CD4-positive, CD25-positive, alpha-beta regulatory T cell (primary cell): Measurements from ENCODE around the gene ANO6. TPM values are rescaled to one million over a fixed set of nuclear protein-coding genes. Genes with fewer than 3 reads are reported as not detected.

Experiments used
- ATAC-seq, 2 donors: fragments of 150-1000 bp; cut with Tn5 transposase; one replicate each; pipeline ENCODE4 v1.10.0; 2021; ENCODE audit warnings: low read depth in 2 of 2, moderate number of reproducible peaks in 2 of 2, moderate library complexity in 1 of 2
- DNase-seq, 3 donors: peaks; one replicate each; pipeline versions ENCODE4 v3.0.0 to v3.0.0-alpha.2; 2012 to 2022; ENCODE audit warnings: mixed read lengths in 1 of 3
- H3K27ac ChIP-seq: one replicate; pipeline ENCODE4 v1.7.0; 2013; ENCODE audit warnings: mild to moderate bottlenecking, low read length; ENCODE audit not compliant: insufficient read depth, poor library complexity, severe bottlenecking
- H3K27me3 ChIP-seq: one replicate; pipeline ENCODE4 v1.7.0; 2013; ENCODE audit warnings: low read length; ENCODE audit not compliant: control insufficient read depth, insufficient read depth
- H3K36me3 ChIP-seq: one replicate; pipeline ENCODE4 v1.7.0; 2013; ENCODE audit warnings: mild to moderate bottlenecking, low read length, moderate library complexity; ENCODE audit not compliant: control insufficient read depth, insufficient read depth
- H3K4me1 ChIP-seq: 2 replicates; pipeline ENCODE4 v1.7.0; 2013; ENCODE audit warnings: mild to moderate bottlenecking, low read length; ENCODE audit not compliant: insufficient read depth, control insufficient read depth, poor library complexity, severe bottlenecking
- H3K4me3 ChIP-seq: one replicate; pipeline ENCODE4 v1.7.0; 2013; ENCODE audit warnings: low read depth, mild to moderate bottlenecking, low read length, moderate library complexity
- H3K9me3 ChIP-seq, 2 experiments: 1 replicate in 1 of 2; 2 replicates in 1 of 2; pipeline ENCODE4 v1.7.0; 2013; ENCODE audit warnings: low read length in 2 of 2, mild to moderate bottlenecking in 1 of 2, moderate library complexity in 1 of 2; ENCODE audit not compliant: control insufficient read depth in 2 of 2
- H3K27ac Mint-ChIP-seq, 3 donors: one replicate each; pipeline ENCODE4 v1.8.0; 2020 to 2022; ENCODE audit warnings: mild to moderate bottlenecking in 3 of 3, mixed read lengths in 3 of 3, moderate library complexity in 2 of 3
- H3K27me3 Mint-ChIP-seq: one replicate; pipeline ENCODE4 v1.8.0; 2022; ENCODE audit warnings: mild to moderate bottlenecking, mixed read lengths
- H3K36me3 Mint-ChIP-seq: one replicate; pipeline ENCODE4 v1.8.0; 2020; ENCODE audit warnings: mixed read lengths
- H3K4me1 Mint-ChIP-seq, 4 donors: one replicate each; pipeline ENCODE4 v1.8.0; 2020 to 2022; ENCODE audit warnings: mixed read lengths in 4 of 4, mild to moderate bottlenecking in 1 of 4
- H3K4me3 Mint-ChIP-seq, 4 donors: one replicate each; pipeline ENCODE4 v1.8.0; 2020 to 2022; ENCODE audit warnings: mild to moderate bottlenecking in 4 of 4, mixed read lengths in 4 of 4, moderate library complexity in 3 of 4
- H3K9me3 Mint-ChIP-seq, 7 donors: one replicate each; pipeline ENCODE4 v1.8.0; 2020 to 2022; ENCODE audit warnings: mixed read lengths in 7 of 7, mild to moderate bottlenecking in 3 of 7, moderate library complexity in 2 of 7
- polyA plus RNA-seq, 4 donors: library from polyadenylated mRNA; unstranded; fragments of 300-500 nt; fragmentation: Illumina TruSeq; gene quantifications; one replicate each; pipeline ENCODE4 v1.2.3, GENCODE V29; 2021
- total RNA-seq: library from RNA; stranded (reverse); gene quantifications from one replicate; pipeline ENCODE4 v1.2.3, GENCODE V29; 2022

The ANO6 gene
- total and polyA plus RNA-seq, 5 donors from 2014 or later = 19.9 to 30.1 (median 24.7) TPM

DNA sequence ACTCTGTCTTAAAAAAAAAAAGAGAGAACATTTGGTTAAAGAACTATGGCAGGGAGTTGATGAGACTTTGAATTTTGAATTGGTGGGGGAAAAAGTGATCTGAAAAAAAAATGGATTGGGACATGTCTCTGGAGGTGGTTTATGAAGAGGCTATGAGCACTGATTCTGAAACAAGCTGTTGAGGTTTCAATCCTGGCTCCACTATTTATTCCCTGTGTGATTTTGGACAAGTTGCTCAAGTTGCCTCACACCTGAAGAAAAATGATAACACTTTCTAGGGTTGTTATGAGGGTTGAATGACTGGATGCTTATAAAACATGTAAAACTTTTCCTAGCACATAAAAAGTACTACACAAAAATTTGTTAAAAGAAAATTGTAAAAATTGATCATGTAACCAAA, 1.8 kb upstream of the ANO6 start:
- no peaks in the 10 kb centered on the region for H3K27me3 ChIP-seq
- H3K4me1 ChIP-seq = peaks cover 26% of the 10 kb centered on the region
- Mint-ChIP-seq H3K4me1 (peaks cover 15 to 77% (median 43%) of the 10 kb centered on the region in 4 donors), H3K9me3 (peaks cover 0 to 1% (median 0%) of the 10 kb centered on the region in 7 donors), H3K27ac (peak overlapping the region in 2 of 3 donors; percentile 92 to 95), H3K36me3 (no peaks in the 10 kb centered on the region), H3K4me3 (peak overlapping the region; percentile 58 to 99 (median 96)), H3K27me3 (no peaks in the 10 kb centered on the region)
- ATAC-seq (no peak), DNase-seq (no peak)
- H3K9me3 ChIP-seq = no peaks in the 10 kb centered on the region
- H3K27ac ChIP-seq = no peak overlapping the region
- peak overlapping the region; percentile 31 for H3K4me3 ChIP-seq
- no peaks in the 10 kb centered on the region for H3K36me3 ChIP-seq

DNA sequence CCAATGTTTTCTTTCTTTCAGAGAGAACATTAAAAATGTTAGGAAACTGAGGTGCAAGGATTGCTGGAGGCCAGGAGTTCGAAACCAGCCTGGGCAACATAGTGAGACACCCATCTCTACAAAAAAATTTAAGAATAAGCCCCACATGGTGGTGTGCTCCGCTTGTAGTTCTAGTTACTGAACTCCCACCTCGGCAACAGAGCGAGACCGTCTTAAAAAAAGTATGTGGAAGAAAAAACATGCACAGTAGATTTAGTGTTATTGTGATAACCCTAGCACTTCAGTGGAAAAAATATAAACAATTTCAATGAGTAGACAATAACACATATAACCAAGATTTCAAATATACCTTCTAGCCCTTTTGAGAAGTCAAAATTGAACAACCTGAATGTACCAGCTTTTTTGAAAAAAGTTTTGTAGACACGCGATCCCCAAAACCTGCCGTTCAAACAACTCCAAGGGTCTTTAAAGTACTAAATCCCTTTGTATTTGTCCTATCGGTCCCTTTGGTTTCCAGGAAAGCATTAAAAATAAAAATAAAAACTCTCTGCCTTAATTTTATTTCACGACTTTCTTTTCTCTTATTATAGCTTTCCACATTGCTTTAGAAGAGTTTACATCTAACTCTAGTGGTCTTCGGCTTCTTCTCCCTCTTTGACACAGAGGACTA, 1.0 kb upstream of the ANO6 start:
- no peaks in the 10 kb centered on the region for H3K36me3 Mint-ChIP-seq
- Histone ChIP-seq H3K9me3 (no peaks in the 10 kb centered on the region), H3K27me3 (no peaks in the 10 kb centered on the region), H3K36me3 (no peaks in the 10 kb centered on the region), H3K4me3 (peak overlapping the region; percentile 99), H3K27ac (peak overlapping the region; percentile 77), H3K4me1 (peaks cover 33% of the 10 kb centered on the region)
- H3K4me3 Mint-ChIP-seq = peak overlapping the region; percentile 95 to 99 (median 97)
- peak overlapping the region; percentile 92 to 98 (median 95) for H3K27ac Mint-ChIP-seq
- H3K4me1 Mint-ChIP-seq = peaks cover 18 to 76% (median 44%) of the 10 kb centered on the region in 4 donors
- DNase-seq (peak in 1 of 3 donors; percentile 26), ATAC-seq (no peak)
- H3K27me3 Mint-ChIP-seq = no peaks in the 10 kb centered on the region
- H3K9me3 Mint-ChIP-seq = peaks cover 0 to 1% (median 0%) of the 10 kb centered on the region in 7 donors

DNA sequence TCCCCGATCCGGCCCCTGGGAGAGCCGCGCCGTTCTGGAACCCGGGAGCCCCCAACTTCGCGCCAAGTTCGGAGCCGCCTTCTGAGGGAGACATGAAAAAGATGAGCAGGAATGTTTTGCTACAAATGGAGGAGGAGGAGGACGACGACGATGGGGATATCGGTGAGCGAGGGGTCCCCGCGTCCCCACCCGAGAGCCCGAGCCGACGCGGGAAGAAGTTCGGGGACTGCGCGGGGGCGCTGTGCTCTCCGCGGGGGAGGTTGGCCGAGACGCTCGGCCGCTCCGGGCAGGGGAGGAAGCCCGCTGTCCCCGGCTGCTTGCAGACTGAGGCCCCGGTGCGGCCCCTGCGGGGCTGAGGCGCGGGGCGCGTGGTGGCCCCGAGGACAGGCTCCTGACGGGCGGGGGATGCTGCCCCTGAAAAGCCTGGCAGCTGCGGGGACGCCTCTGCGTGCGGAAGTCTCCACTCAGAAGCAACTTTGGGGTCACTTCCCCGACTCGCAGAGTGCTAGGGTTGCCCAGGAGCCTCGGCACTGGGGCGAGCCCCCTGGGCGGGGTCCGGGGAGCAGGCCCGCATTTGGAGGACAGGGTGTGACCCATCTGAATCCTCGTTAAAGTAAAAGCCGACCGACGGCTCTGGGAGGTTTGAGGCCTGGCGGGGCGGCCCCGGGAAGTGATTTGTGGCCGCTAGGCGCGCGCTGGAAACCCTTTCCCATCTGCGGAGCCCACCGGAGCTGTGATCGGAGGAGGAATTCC, 511 bp downstream of the ANO6 start:
- Mint-ChIP-seq H3K36me3 (no peaks in the 10 kb centered on the region), H3K4me1 (peaks cover 31 to 85% (median 52%) of the 10 kb centered on the region in 4 donors), H3K4me3 (peak overlapping the region; percentile 95 to 99 (median 97)), H3K27me3 (no peaks in the 10 kb centered on the region), H3K27ac (peak overlapping the region; percentile 48 to 92 (median 85)), H3K9me3 (peaks cover 0 to 1% (median 0%) of the 10 kb centered on the region in 7 donors)
- Histone ChIP-seq H3K4me1 (peaks cover 35% of the 10 kb centered on the region), H3K27me3 (no peaks in the 10 kb centered on the region), H3K27ac (peak overlapping the region; percentile 77), H3K4me3 (peak overlapping the region; percentile 92), H3K36me3 (peaks cover 2% of the 10 kb centered on the region), H3K9me3 (no peaks in the 10 kb centered on the region)
- DNase-seq (peak; percentile 36 to 61 (median 52)), ATAC-seq (peak; percentile 42 to 45)

DNA sequence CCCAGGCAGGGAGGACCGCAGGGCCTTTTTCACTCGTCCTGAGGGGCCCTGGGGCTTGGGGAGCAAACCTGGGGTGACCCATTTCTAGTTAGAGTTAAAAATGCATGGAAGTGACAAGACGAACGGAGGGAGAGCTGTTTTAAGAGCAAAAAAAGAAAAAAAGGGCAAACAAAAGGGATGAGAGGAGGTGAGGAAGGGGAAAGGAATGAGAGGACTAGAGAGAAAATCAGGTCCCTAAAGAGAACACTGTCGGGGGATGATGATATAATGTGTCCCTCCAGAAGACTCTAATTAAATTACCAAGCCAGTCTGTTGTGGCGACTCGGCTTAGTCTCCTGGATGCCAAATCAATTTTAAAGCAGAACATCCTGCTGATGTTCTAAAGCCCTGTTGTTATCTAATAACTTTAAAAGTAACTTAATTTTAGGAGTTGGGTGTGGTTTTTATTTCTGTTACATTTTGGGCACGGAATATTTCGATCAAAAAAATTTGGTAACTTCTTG, 1.1 kb downstream of the ANO6 start:
- ATAC-seq (no peak), DNase-seq (no peak)
- H3K27ac ChIP-seq = peak overlapping the region; percentile 42
- Mint-ChIP-seq H3K9me3 (peaks cover 0 to 1% (median 0%) of the 10 kb centered on the region in 7 donors), H3K27ac (peak overlapping the region; percentile 72 to 87 (median 85)), H3K4me3 (peak overlapping the region; percentile 89 to 98 (median 96)), H3K36me3 (no peaks in the 10 kb centered on the region), H3K4me1 (peaks cover 32 to 81% (median 49%) of the 10 kb centered on the region in 4 donors), H3K27me3 (no peaks in the 10 kb centered on the region)
- H3K4me3 ChIP-seq = peak overlapping the region; percentile 92
- H3K27me3 ChIP-seq = no peaks in the 10 kb centered on the region
- peaks cover 2% of the 10 kb centered on the region for H3K36me3 ChIP-seq
- H3K4me1 ChIP-seq = peaks cover 35% of the 10 kb centered on the region
- H3K9me3 ChIP-seq = no peaks in the 10 kb centered on the region

DNA sequence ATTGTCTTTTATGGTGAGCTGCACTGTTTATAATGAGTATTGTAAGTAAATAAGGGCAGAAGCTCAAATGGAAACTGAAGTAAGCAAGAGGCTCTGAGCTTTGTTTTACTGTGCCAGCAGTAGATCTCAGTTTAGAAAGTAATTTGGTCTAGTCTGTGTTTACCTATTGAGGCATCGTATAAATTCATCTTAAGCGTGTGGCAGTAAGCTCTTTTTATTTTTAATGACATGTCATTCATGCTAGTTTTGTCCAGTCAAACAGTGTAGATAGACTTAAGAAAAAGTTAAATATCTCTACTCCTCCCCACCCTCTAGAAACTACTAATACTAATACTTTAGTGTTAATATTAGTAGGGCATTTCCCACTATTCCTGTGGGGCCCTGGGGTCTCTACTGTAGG, 2.0 kb downstream of the ANO6 start:
- Mint-ChIP-seq H3K27me3 (no peaks in the 10 kb centered on the region), H3K9me3 (no peaks in the 10 kb centered on the region), H3K4me1 (peaks cover 37 to 82% (median 54%) of the 10 kb centered on the region in 4 donors), H3K4me3 (peak overlapping the region; percentile 89 to 98 (median 96)), H3K27ac (peak overlapping the region in 1 of 3 donors; percentile 72), H3K36me3 (peaks cover 5% of the 10 kb centered on the region)
- H3K4me1 ChIP-seq = peaks cover 35% of the 10 kb centered on the region
- no peak for ATAC-seq
- peaks cover 4% of the 10 kb centered on the region for H3K36me3 ChIP-seq
- H3K27me3 ChIP-seq = no peaks in the 10 kb centered on the region
- no peaks in the 10 kb centered on the region for H3K9me3 ChIP-seq
- no peak overlapping the region for H3K27ac ChIP-seq
- no peak for DNase-seq
- peak overlapping the region; percentile 92 for H3K4me3 ChIP-seq

DNA sequence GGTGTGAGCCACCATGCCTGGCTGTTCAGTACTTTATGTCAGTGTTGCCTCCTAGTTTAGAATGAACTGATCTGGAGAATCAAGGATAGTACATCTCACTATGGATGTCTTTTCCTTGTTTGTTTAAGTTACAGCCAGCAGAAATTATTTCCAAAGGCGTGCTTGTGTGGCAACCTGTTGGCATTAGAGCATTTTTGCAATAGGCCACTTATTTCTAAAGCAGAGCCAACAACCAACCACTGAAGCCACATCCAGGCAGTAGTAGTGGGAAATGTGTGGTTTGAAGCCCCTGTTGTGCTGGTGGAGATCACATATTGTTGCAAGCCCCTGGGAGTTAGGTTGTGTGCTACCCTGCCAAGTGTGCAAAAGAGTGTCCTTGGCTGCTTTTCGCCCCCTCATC, 3.7 kb downstream of the ANO6 start:
- Mint-ChIP-seq H3K36me3 (peaks cover 5% of the 10 kb centered on the region), H3K27ac (peak overlapping the region in 1 of 3 donors; percentile 45), H3K4me3 (peak overlapping the region in 1 of 4 donors; percentile 95), H3K27me3 (no peaks in the 10 kb centered on the region), H3K4me1 (peaks cover 47 to 76% (median 55%) of the 10 kb centered on the region in 4 donors), H3K9me3 (no peaks in the 10 kb centered on the region)
- H3K4me1 ChIP-seq = peaks cover 34% of the 10 kb centered on the region
- no peak overlapping the region for H3K27ac ChIP-seq
- no peaks in the 10 kb centered on the region for H3K9me3 ChIP-seq
- ATAC-seq (no peak), DNase-seq (no peak)
- H3K27me3 ChIP-seq = no peaks in the 10 kb centered on the region
- peaks cover 5% of the 10 kb centered on the region for H3K36me3 ChIP-seq
- H3K4me3 ChIP-seq = no peak overlapping the region

DNA sequence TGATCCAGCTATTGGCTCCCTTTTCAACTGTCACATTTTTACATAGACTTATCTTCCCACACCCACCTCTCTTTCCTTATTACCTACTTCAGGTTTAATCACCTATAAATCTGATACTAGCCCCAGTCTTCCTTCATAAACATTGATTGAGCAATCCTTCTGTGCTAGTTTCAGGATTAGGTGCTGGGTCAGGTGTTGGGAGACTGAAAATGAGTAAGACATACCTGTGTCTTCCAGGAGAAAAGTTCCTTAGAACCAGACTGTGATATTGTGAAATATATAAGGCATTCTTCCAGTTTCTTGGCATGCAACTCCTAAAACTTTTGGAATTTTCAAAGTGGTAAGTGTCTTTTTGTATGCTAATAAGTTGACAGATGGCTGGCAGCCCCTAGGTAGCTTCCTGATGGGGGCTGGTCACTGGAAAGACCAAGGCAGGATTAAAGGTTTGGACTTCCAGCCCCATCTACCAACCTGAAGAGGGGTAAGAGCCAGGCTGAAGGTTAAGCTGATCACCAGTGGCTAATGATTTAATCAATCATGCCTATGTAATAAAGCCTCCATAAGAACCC, 4.6 kb downstream of the ANO6 start:
- H3K9me3 ChIP-seq = no peaks in the 10 kb centered on the region
- no peaks in the 10 kb centered on the region for H3K27me3 ChIP-seq
- Mint-ChIP-seq H3K9me3 (no peaks in the 10 kb centered on the region), H3K4me1 (peaks cover 43 to 71% (median 55%) of the 10 kb centered on the region in 4 donors), H3K36me3 (peaks cover 5% of the 10 kb centered on the region), H3K4me3 (peak overlapping the region in 1 of 4 donors; percentile 95), H3K27me3 (no peaks in the 10 kb centered on the region), H3K27ac (no peak overlapping the region)
- no peak for DNase-seq
- peaks cover 5% of the 10 kb centered on the region for H3K36me3 ChIP-seq
- H3K4me1 ChIP-seq = peaks cover 30% of the 10 kb centered on the region
- H3K4me3 ChIP-seq = no peak overlapping the region
- no peak overlapping the region for H3K27ac ChIP-seq
- ATAC-seq = no peak
